Neural progenitor cell (in vitro differentiated cells): Measurements from ENCODE around the gene IGF1. TPM values are rescaled to one million over a fixed set of nuclear protein-coding genes. Genes with fewer than 3 reads are reported as not detected.

ENCODE experiments used
- DNase-seq: peaks from one replicate; pipeline ENCODE4 v3.0.0-alpha.2; 2016; ENCODE audit warnings: low spot score
- H2AFZ ChIP-seq: fragments of 200-600 bp; sonication (generic); replicated peaks from 2 replicates; pipeline ENCODE4 v1.6.1; 2016; ENCODE audit warnings: antibody characterized with exemption
- H3F3A ChIP-seq: fragments of 200-600 bp; sonication (generic); 2 replicates; pipeline ENCODE4 v1.6.1; 2016; ENCODE audit warnings: antibody characterized with exemption, low read depth
- H3K27ac ChIP-seq: fragments of 200-600 bp; sonication (generic); 2 replicates; pipeline ENCODE4 v1.5.1; 2016; ENCODE audit warnings: mild to moderate bottlenecking
- H3K27me3 ChIP-seq: fragments of 200-600 bp; sonication (generic); 2 replicates; pipeline ENCODE4 v1.6.1; 2016; ENCODE audit warnings: mild to moderate bottlenecking, moderate library complexity
- H3K36me3 ChIP-seq: fragments of 200-600 bp; sonication (generic); 2 replicates; pipeline ENCODE4 v1.5.1; 2016
- H3K4me1 ChIP-seq: fragments of 200-600 bp; sonication (generic); 2 replicates; pipeline ENCODE4 v1.6.1; 2016; ENCODE audit warnings: mixed run types
- H3K4me2 ChIP-seq: fragments of 200-600 bp; sonication (generic); 2 replicates; pipeline ENCODE4 v1.6.1; 2016
- H3K4me3 ChIP-seq: fragments of 200-600 bp; sonication (generic); 2 replicates; pipeline ENCODE4 v1.5.1; 2016
- H3K79me2 ChIP-seq: fragments of 200-600 bp; sonication (generic); 2 replicates; pipeline ENCODE4 v1.6.1; 2016; ENCODE audit warnings: low read depth
- H3K9ac ChIP-seq: fragments of 200-600 bp; sonication (generic); 2 replicates; pipeline ENCODE4 v1.6.1; 2016
- H3K9me3 ChIP-seq: fragments of 200-600 bp; sonication (generic); 2 replicates; pipeline ENCODE4 v1.5.1; 2016; ENCODE audit warnings: low read depth
- H4K20me1 ChIP-seq: fragments of 200-600 bp; sonication (generic); 2 replicates; pipeline ENCODE4 v1.6.1; 2016; ENCODE audit warnings: low read depth
- H3K27ac Mint-ChIP-seq: 3 replicates; pipeline ENCODE4 v1.8.0; 2021; ENCODE audit warnings: mixed read lengths
- H3K27me3 Mint-ChIP-seq: 2 replicates; pipeline ENCODE4 v1.8.0; 2022; ENCODE audit warnings: low read depth, mild to moderate bottlenecking, inconsistent platforms, moderate library complexity, mixed read lengths; ENCODE audit not compliant: insufficient read depth
- H3K36me3 Mint-ChIP-seq: 3 replicates; pipeline ENCODE4 v1.8.0; 2021; ENCODE audit warnings: mixed read lengths
- H3K4me1 Mint-ChIP-seq: 3 replicates; pipeline ENCODE4 v1.8.0; 2021; ENCODE audit warnings: mixed read lengths
- H3K4me3 Mint-ChIP-seq: 3 replicates; pipeline ENCODE4 v1.8.0; 2021; ENCODE audit warnings: mild to moderate bottlenecking, moderate library complexity, mixed read lengths
- H3K9me3 Mint-ChIP-seq: 3 replicates; pipeline ENCODE4 v1.8.0; 2020; ENCODE audit warnings: mixed read lengths
- EZH2 ChIP-seq: fragments of 200-600 bp; sonication (generic); IDR thresholded peaks from 2 replicates; pipeline ENCODE4 v1.6.1; 2017; ENCODE audit warnings: antibody characterized with exemption, mild to moderate bottlenecking, moderate library complexity
- EZH2phosphoT487 ChIP-seq: fragments of 200-600 bp; sonication (generic); IDR thresholded peaks from 2 replicates; pipeline ENCODE4 v1.6.1; 2017; ENCODE audit warnings: antibody characterized with exemption
- total RNA-seq: library from RNA; depleted of rRNA; stranded (reverse); fragments of >200 nt; gene quantifications from 2 replicates; pipeline ENCODE4 v1.2.3, GENCODE V29; 2015; ENCODE audit warnings: low replicate concordance
- TF ChIP-seq, protein P1 (sequence below): fragments of 200-600 bp; sonication (generic); IDR thresholded peaks from 2 replicates; pipeline ENCODE4 v1.5.1; 2017; ENCODE audit warnings: antibody characterized with exemption, mild to moderate bottlenecking

Gene IGF1
- total RNA-seq, 1 donor from 2014 or later = not detected

DNA sequence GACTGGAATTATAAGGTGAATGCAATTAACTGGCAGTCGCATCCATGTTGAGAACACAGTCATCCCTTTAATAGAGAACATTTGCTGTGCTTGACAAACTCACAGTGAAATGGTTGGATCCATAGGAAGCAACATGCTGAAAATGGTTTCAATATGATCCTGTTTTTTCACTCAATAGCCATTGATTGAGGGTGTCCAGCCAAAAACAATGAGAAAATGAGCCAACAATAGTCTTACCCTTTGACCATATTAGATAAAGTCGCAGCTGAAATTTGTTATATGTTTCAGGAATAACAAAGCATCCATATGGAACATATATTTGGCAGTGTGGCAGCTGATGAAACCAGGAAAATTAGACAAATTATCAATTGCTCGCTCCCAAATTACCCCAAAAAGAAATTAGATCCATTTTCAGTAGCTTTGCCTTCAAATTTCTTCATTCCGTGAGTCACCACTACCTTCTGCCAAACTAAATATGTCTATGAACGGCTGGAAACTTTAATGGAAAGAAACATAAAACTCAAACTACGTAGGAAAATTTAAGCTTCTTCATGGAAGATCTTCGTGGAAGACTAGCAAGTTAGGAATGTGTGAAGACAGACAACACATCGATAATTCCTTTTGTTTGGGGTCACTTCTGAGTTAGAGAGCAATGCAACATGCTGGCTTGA, 17.4 kb downstream of the IGF1 start:
- TF ChIP-seq EZH2phosphoT487 (no peak), EZH2 (no peak)
- TF ChIP-seq, protein P1, sequence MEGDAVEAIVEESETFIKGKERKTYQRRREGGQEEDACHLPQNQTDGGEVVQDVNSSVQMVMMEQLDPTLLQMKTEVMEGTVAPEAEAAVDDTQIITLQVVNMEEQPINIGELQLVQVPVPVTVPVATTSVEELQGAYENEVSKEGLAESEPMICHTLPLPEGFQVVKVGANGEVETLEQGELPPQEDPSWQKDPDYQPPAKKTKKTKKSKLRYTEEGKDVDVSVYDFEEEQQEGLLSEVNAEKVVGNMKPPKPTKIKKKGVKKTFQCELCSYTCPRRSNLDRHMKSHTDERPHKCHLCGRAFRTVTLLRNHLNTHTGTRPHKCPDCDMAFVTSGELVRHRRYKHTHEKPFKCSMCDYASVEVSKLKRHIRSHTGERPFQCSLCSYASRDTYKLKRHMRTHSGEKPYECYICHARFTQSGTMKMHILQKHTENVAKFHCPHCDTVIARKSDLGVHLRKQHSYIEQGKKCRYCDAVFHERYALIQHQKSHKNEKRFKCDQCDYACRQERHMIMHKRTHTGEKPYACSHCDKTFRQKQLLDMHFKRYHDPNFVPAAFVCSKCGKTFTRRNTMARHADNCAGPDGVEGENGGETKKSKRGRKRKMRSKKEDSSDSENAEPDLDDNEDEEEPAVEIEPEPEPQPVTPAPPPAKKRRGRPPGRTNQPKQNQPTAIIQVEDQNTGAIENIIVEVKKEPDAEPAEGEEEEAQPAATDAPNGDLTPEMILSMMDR = no peak
- H3K79me2 ChIP-seq = no peaks in the 10 kb centered on the region
- H3K9me3 ChIP-seq = no peaks in the 10 kb centered on the region
- H3K4me3 ChIP-seq = no peak overlapping the region
- no peaks in the 10 kb centered on the region for H3K9me3 Mint-ChIP-seq
- H3K4me1 ChIP-seq = no peaks in the 10 kb centered on the region
- DNase-seq = no peak
- no peak overlapping the region for H3K27ac Mint-ChIP-seq
- H4K20me1 ChIP-seq = no peaks in the 10 kb centered on the region
- H3K36me3 Mint-ChIP-seq = no peaks in the 10 kb centered on the region
- H2AFZ ChIP-seq = no peak overlapping the region
- H3F3A ChIP-seq = no peaks in the 10 kb centered on the region
- no peaks in the 10 kb centered on the region for H3K36me3 ChIP-seq
- no peaks in the 10 kb centered on the region for H3K4me1 Mint-ChIP-seq
- no peak overlapping the region for H3K9ac ChIP-seq
- H3K27ac ChIP-seq = no peak overlapping the region
- H3K27me3 ChIP-seq = no peaks in the 10 kb centered on the region
- no peak overlapping the region for H3K4me2 ChIP-seq
- H3K4me3 Mint-ChIP-seq = no peak overlapping the region
- no peaks in the 10 kb centered on the region for H3K27me3 Mint-ChIP-seq

DNA sequence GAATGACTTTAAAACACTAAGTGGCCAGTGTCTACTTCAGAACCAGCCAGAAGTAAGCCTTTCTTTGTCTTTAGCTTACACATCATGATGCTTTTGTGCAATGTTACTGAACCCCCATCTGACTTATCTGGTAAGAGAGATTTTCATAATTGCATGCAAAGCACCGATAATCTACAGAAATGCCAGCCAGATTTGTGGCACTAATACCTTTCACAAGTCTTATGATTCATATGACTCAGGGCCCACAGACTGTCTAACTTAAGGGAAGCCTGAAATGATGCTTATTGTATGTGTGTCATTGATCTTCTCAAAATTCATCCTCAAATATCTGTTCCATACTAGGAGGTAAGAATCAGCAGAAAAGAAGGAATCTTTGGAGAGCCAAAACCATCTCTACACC, 18.0 kb downstream of the IGF1 start:
- Histone ChIP-seq H3K9ac (no peak overlapping the region), H3K4me3 (no peak overlapping the region), H3K9me3 (no peaks in the 10 kb centered on the region), H3K36me3 (no peaks in the 10 kb centered on the region), H3K4me2 (no peak overlapping the region), H3K79me2 (no peaks in the 10 kb centered on the region), H3K4me1 (no peaks in the 10 kb centered on the region), H4K20me1 (no peaks in the 10 kb centered on the region), H3K27me3 (no peaks in the 10 kb centered on the region), H3K27ac (no peak overlapping the region), H3F3A (no peaks in the 10 kb centered on the region), H2AFZ (no peak overlapping the region)
- H3K36me3 Mint-ChIP-seq = no peaks in the 10 kb centered on the region
- no peak for DNase-seq
- H3K27ac Mint-ChIP-seq = no peak overlapping the region
- H3K9me3 Mint-ChIP-seq = no peaks in the 10 kb centered on the region
- no peaks in the 10 kb centered on the region for H3K4me1 Mint-ChIP-seq
- H3K4me3 Mint-ChIP-seq = no peak overlapping the region
- TF ChIP-seq EZH2 (no peak), EZH2phosphoT487 (no peak)
- TF ChIP-seq, protein P1 = no peak
- no peaks in the 10 kb centered on the region for H3K27me3 Mint-ChIP-seq

DNA sequence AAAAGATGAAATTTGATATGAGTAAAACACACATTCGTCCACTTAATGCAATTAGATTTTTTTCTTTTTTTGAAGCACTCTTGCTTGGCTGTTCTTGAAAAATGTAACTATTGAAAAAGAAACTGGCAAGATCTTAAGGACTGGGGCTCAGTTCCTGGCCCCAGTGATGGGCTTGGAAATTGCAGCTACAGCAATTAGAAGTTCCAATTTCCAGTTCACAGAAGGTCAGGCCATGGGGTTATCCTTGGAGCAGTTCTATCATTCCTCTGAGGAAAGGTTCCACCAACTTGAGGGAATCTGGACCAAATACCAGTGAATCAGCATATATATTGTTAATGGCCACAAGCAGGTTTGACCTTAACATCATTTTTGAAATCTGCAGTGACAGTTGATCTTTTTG, 18.9 kb downstream of the IGF1 start:
- Histone ChIP-seq H3K4me1 (no peaks in the 10 kb centered on the region), H3K36me3 (no peaks in the 10 kb centered on the region), H3K9me3 (no peaks in the 10 kb centered on the region), H3F3A (no peaks in the 10 kb centered on the region), H2AFZ (no peak overlapping the region), H3K4me2 (no peak overlapping the region), H3K79me2 (no peaks in the 10 kb centered on the region), H3K27me3 (no peaks in the 10 kb centered on the region), H3K27ac (no peak overlapping the region), H3K4me3 (no peak overlapping the region), H4K20me1 (no peaks in the 10 kb centered on the region), H3K9ac (no peak overlapping the region)
- H3K27ac Mint-ChIP-seq = no peak overlapping the region
- TF ChIP-seq, protein P1 = no peak
- TF ChIP-seq EZH2 (no peak), EZH2phosphoT487 (no peak)
- DNase-seq = no peak
- H3K36me3 Mint-ChIP-seq = no peaks in the 10 kb centered on the region
- H3K4me3 Mint-ChIP-seq = no peak overlapping the region
- H3K9me3 Mint-ChIP-seq = no peaks in the 10 kb centered on the region
- H3K4me1 Mint-ChIP-seq = no peaks in the 10 kb centered on the region
- H3K27me3 Mint-ChIP-seq = no peaks in the 10 kb centered on the region
